SJSA1 (cell line): ENCODE results near the gene ITIH1. TPM values are rescaled to one million over a fixed set of nuclear protein-coding genes. Genes with fewer than 3 reads are reported as not detected.

Source experiments
- DNase-seq, 2 experiments: peaks; one replicate each; pipeline ENCODE4 v3.0.0-alpha.2; 2015 to 2020; ENCODE audit warnings: low spot score in 2 of 2, low read depth in 1 of 2
- H3K27ac ChIP-seq: fragments of 250-450 bp; sonication (Bioruptor Pico); 2 replicates; pipeline ENCODE4 v1.5.1; 2020; ENCODE audit warnings: mild to moderate bottlenecking, moderate library complexity
- H3K27me3 ChIP-seq: fragments of 250-450 bp; sonication (Bioruptor Pico); replicated peaks from 2 replicates; pipeline ENCODE4 v1.5.1; 2020; ENCODE audit warnings: mild to moderate bottlenecking, moderate library complexity
- H3K36me3 ChIP-seq: fragments of 250-450 bp; sonication (Bioruptor Pico); 2 replicates; pipeline ENCODE4 v1.5.1; 2020; ENCODE audit warnings: mild to moderate bottlenecking
- H3K4me1 ChIP-seq: fragments of 250-450 bp; sonication (Bioruptor Pico); replicated peaks from 2 replicates; pipeline ENCODE4 v1.6.1; 2021; ENCODE audit warnings: mild to moderate bottlenecking
- H3K4me3 ChIP-seq: fragments of 250-450 bp; sonication (Bioruptor Pico); 2 replicates; pipeline ENCODE4 v1.5.1; 2020; ENCODE audit warnings: mild to moderate bottlenecking
- H3K9me3 ChIP-seq: fragments of 250-450 bp; sonication (Bioruptor Pico); replicated peaks from 2 replicates; pipeline ENCODE4 v1.5.1; 2020; ENCODE audit warnings: mild to moderate bottlenecking
- total RNA-seq: library from RNA; depleted of rRNA; stranded (reverse); fragments of >200 nt; shearing (Covaris generic); gene quantifications from 2 replicates; pipeline ENCODE4 v1.2.3, GENCODE V29; 2014; rRNA removed

ITIH1 gene
- total RNA-seq, 1 experiment from 2014 or later: not detected

DNA sequence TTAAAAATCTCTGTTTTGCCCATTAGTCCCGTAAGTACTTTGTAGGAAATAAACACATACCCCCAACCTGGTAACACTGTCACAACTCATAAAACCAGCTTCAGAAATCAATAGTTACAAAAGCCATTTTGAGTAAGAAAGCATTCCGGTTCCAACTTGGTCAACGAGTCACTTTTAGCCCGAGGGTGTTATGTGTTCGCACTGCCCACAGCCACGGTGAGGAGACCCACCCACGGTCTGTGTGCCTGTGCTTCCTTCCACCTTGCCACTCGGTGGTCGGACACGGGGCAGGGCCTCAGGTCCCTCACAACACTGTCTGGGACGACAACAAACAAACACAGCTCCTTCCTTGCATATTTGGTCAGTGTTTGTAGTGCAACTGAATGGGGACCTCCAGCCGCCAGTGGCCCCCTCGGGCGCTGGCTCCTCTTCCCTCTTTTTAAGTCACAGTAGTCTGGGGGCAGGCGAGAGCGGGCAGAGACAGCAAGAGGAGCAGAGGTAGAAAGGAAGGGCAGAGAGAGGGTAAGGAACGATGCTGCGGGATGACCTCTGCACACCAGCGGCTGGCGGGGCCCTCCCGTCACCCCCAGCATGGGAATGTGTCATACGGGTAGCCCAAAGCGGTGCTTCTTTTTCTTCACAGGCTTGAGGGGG is 62.6 kb downstream of the ITIH1 start:
- no peak for DNase-seq
- Histone ChIP-seq H3K27ac (no peak overlapping the region), H3K4me3 (no peak overlapping the region), H3K9me3 (no peaks in the 10 kb centered on the region), H3K27me3 (no peaks in the 10 kb centered on the region), H3K36me3 (peaks cover 7% of the 10 kb centered on the region; the same call in 1 of the 2 replicates), H3K4me1 (peaks cover 14% of the 10 kb centered on the region)

DNA sequence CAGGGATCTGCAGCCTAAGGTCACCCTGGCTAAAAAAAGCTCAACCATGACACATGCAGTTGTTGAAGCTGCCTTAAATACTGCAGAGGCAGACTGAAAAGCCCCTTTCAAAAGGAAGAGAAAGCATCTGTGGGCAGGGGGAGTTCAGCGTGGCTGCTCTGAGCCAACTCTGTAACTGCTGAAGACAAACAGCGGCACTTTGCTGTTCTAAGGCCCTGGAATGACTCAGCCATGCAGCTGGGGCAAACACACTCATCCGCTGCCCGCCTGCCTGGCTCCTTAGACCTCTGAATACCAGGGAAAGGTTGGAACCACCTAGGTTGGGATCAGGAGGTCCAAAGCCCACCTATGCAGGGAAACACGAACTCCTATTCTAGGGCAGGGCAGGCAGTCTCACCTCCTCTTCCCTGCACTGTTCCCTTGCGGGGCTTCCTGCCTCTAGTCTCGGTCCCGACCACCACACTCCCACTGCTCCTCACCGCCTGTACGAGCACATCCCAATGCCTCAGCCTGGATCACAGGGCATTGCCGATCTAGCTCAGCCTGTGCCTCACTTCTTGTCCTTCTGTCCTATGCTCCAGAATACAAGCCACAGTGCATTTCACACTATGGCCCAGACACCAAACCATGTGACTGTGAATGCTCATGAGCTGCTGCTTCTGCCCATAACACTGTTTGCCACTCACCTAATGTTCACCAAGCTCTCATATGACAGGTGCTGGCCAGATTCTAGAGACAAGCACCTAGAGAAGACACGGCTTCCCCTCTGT is 64.0 kb downstream of the ITIH1 start:
- no peak for DNase-seq
- H3K9me3 ChIP-seq: no peaks in the 10 kb centered on the region

More for the DNA sequence above, 64.0 kb downstream of the ITIH1 start:
- Histone ChIP-seq H3K4me1 (peaks cover 11% of the 10 kb centered on the region), H3K4me3 (no peak overlapping the region), H3K27me3 (no peaks in the 10 kb centered on the region), H3K27ac (no peak overlapping the region), H3K36me3 (peaks cover 7% of the 10 kb centered on the region; the same call in 1 of the 2 replicates)

Other genes with a start within 250 kb of the ITIH1 start
- 39.5 and 74.6 TPM in 2 replicates for gene NT5DC2, start 243.7 kb upstream of the ITIH1 start, total RNA-seq
- 1.1 and 37.2 TPM in 2 replicates for gene UQCC5, start 241.0 kb upstream of the ITIH1 start, total RNA-seq
- 39.3 and 39.6 TPM in 2 replicates for gene PBRM1, start 91.7 kb upstream of the ITIH1 start, total RNA-seq
- 92.6 and 134 TPM in 2 replicates for gene GNL3, start 91.6 kb upstream of the ITIH1 start, total RNA-seq
- gene GLT8D1, start 71.8 kb upstream of the ITIH1 start, total RNA-seq: 50.3 and 59.4 TPM in 2 replicates
- 94.7 and 111 TPM in 2 replicates for gene SPCS1, start 71.5 kb upstream of the ITIH1 start, total RNA-seq
- 8.3 and 12.6 TPM in 2 replicates for gene NEK4, start 6.7 kb upstream of the ITIH1 start, total RNA-seq
- gene ITIH3, start 17.2 kb downstream of the ITIH1 start, total RNA-seq: 4.0 and 8.9 TPM in 2 replicates
- not detected in 2 replicates for gene ITIH4, start 53.1 kb downstream of the ITIH1 start, total RNA-seq
- gene MUSTN1, start 57.4 kb downstream of the ITIH1 start, total RNA-seq: not detected in 2 replicates
- gene STIMATE, start 119.9 kb downstream of the ITIH1 start, total RNA-seq: 14.5 and 14.8 TPM in 2 replicates